SU-DHL-6 (cell line): Measurements from ENCODE around the gene EXD2.

Experiments
- H2AFZ ChIP-seq: fragments of 200-600 bp; sonication (generic); 2 replicates; pipeline ENCODE4 v1.6.1; 2014; ENCODE audit warnings: low read depth, mild to moderate bottlenecking, moderate library complexity, mixed read lengths, antibody characterized with exemption, low read length; ENCODE audit not compliant: severe bottlenecking
- H3F3A ChIP-seq: fragments of 200-600 bp; shearing (Covaris generic); 2 replicates; pipeline ENCODE4 v1.6.0; 2016; ENCODE audit warnings: antibody characterized with exemption, mild to moderate bottlenecking; ENCODE audit not compliant: insufficient read depth
- H3K27ac ChIP-seq: fragments of 200-600 bp; sonication (generic); 2 replicates; pipeline ENCODE4 v1.5.1; 2016; ENCODE audit warnings: low read depth, mild to moderate bottlenecking, low read length, moderate library complexity, mixed read lengths
- H3K27me3 ChIP-seq: fragments of 200-600 bp; sonication (generic), shearing (Covaris generic); 2 replicates; pipeline ENCODE4 v1.6.0; 2014; ENCODE audit warnings: mild to moderate bottlenecking, low read length
- H3K36me3 ChIP-seq: fragments of 200-600 bp; sonication (generic); 2 replicates; pipeline ENCODE4 v1.6.1; 2014; ENCODE audit warnings: mild to moderate bottlenecking, low read length, mixed read lengths
- H3K4me2 ChIP-seq: fragments of 300-600, 200-600 bp; shearing (Covaris generic), sonication (generic); 2 replicates; pipeline ENCODE4 v1.6.0; 2014; ENCODE audit warnings: low read length, low read depth, mild to moderate bottlenecking; ENCODE audit not compliant: poor library complexity, severe bottlenecking
- H3K4me3 ChIP-seq: fragments of 200-600 bp; sonication (generic); 2 replicates; pipeline ENCODE4 v1.5.1; 2014; ENCODE audit warnings: antibody characterized with exemption, low read length, mild to moderate bottlenecking, mixed read lengths; ENCODE audit not compliant: insufficient read depth, poor library complexity, severe bottlenecking
- H3K79me2 ChIP-seq: fragments of 200-600 bp; sonication (generic); 2 replicates; pipeline ENCODE4 v1.6.1; 2014; ENCODE audit warnings: mild to moderate bottlenecking, low read length, moderate library complexity; ENCODE audit not compliant: insufficient read depth
- H3K9ac ChIP-seq: fragments of 200-600 bp; sonication (generic); 2 replicates; pipeline ENCODE4 v1.7.0; 2014; ENCODE audit warnings: mild to moderate bottlenecking, low read length
- H3K9me2 ChIP-seq: fragments of 200-600 bp; sonication (generic); replicated peaks from 2 replicates; pipeline ENCODE4 v1.6.1; 2014; ENCODE audit warnings: low read length; ENCODE audit not compliant: insufficient read depth
- H3K9me3 ChIP-seq: fragments of 200-600 bp; sonication (generic); 2 replicates; pipeline ENCODE4 v1.6.1; 2014; ENCODE audit warnings: low read length, mixed read lengths; ENCODE audit not compliant: insufficient read depth
- H4K20me1 ChIP-seq: fragments of 200-600 bp; sonication (generic); 2 replicates; pipeline ENCODE4 v1.6.1; 2014; ENCODE audit warnings: low read depth, mild to moderate bottlenecking, antibody characterized with exemption, low read length, moderate library complexity, mixed read lengths
- CTCF ChIP-seq: fragments of 200-600 bp; sonication (generic); IDR thresholded peaks from one replicate; pipeline ENCODE4 v1.5.1; 2017; ENCODE audit warnings: antibody characterized with exemption, mild to moderate bottlenecking, low read length, moderate library complexity; ENCODE audit not compliant: insufficient read depth, poor library complexity, severe bottlenecking
- EZH2phosphoT487 ChIP-seq: fragments of 200-600 bp; sonication (generic), shearing (Covaris generic); conservative IDR thresholded peaks from 2 replicates; pipeline ENCODE4 v1.6.1; 2018; ENCODE audit warnings: mild to moderate bottlenecking, antibody characterized with exemption, low read length, moderate library complexity, mixed read lengths

EXD2 gene

GRCh38 chr14:69224946-69225345 lies 33.6 kb downstream of the EXD2 start:
- no peak overlapping the region for H2AFZ ChIP-seq
- no peak overlapping the region for H3K4me2 ChIP-seq
- H3K9me2 ChIP-seq = no peaks in the 10 kb centered on the region
- no peak for TF ChIP-seq EZH2phosphoT487
- TF ChIP-seq CTCF = no peak
- H3K9me3 ChIP-seq = no peaks in the 10 kb centered on the region
- no peaks in the 10 kb centered on the region for H4K20me1 ChIP-seq
- no peak overlapping the region for H3K9ac ChIP-seq
- no peaks in the 10 kb centered on the region for H3K27me3 ChIP-seq
- H3K27ac ChIP-seq = no peak overlapping the region
- H3K36me3 ChIP-seq = no peaks in the 10 kb centered on the region
- H3K4me3 ChIP-seq = no peak overlapping the region
- no peaks in the 10 kb centered on the region for H3K79me2 ChIP-seq
- H3F3A ChIP-seq = no peaks in the 10 kb centered on the region

- Histone ChIP-seq H3K4me2 (no peak overlapping the region), H3K9me2 (no peaks in the 10 kb centered on the region), H3K79me2 (no peaks in the 10 kb centered on the region), H3F3A (no peaks in the 10 kb centered on the region), H3K27me3 (no peaks in the 10 kb centered on the region), H2AFZ (no peak overlapping the region), H4K20me1 (no peaks in the 10 kb centered on the region), H3K9me3 (no peaks in the 10 kb centered on the region), H3K4me3 (no peak overlapping the region), H3K9ac (no peak overlapping the region), H3K36me3 (no peaks in the 10 kb centered on the region), H3K27ac (no peak overlapping the region)
- no peak for TF ChIP-seq EZH2phosphoT487
- TF ChIP-seq CTCF = no peak
These were observed 34.9 kb downstream of the EXD2 start for GRCh38 chr14:69226178-69226577.

GRCh38 chr14:69226736-69227135 lies 35.4 kb downstream of the EXD2 start:
- Histone ChIP-seq H2AFZ (no peak overlapping the region), H3K9me2 (no peaks in the 10 kb centered on the region), H3K36me3 (no peaks in the 10 kb centered on the region), H3K9ac (no peak overlapping the region), H3K79me2 (no peaks in the 10 kb centered on the region), H3K9me3 (no peaks in the 10 kb centered on the region), H3F3A (no peaks in the 10 kb centered on the region), H3K4me2 (no peak overlapping the region), H3K27ac (no peak overlapping the region), H3K4me3 (no peak overlapping the region), H3K27me3 (no peaks in the 10 kb centered on the region), H4K20me1 (no peaks in the 10 kb centered on the region)
- TF ChIP-seq EZH2phosphoT487 = no peak
- TF ChIP-seq CTCF = no peak

- Histone ChIP-seq H3K9me3 (no peaks in the 10 kb centered on the region), H3F3A (no peaks in the 10 kb centered on the region), H3K36me3 (no peaks in the 10 kb centered on the region), H3K4me3 (no peak overlapping the region), H3K4me2 (no peak overlapping the region), H3K9me2 (no peaks in the 10 kb centered on the region), H3K9ac (no peak overlapping the region), H3K27me3 (no peaks in the 10 kb centered on the region), H4K20me1 (no peaks in the 10 kb centered on the region), H3K27ac (no peak overlapping the region), H2AFZ (no peak overlapping the region), H3K79me2 (no peaks in the 10 kb centered on the region)
- TF ChIP-seq EZH2phosphoT487 (no peak), CTCF (no peak)
These were observed 40.2 kb downstream of the EXD2 start for GRCh38 chr14:69231486-69231885.
